Suppressor macrophage treated with lipopolysaccharide for 4 hours (primary cell): ENCODE measurements around the gene HTRA2.

ENCODE experiments used
- DNase-seq: peaks from one replicate; pipeline ENCODE4 v3.0.0-alpha.2; 2020

HTRA2 gene

GRCh38 chr2:74501335-74502071 is 28.2 kb upstream of the HTRA2 start:
- DNase-seq = no peak

GRCh38 chr2:74502147-74502719 is 27.5 kb upstream of the HTRA2 start:
- DNase-seq = peak; percentile 52

GRCh38 chr2:74502720-74503505 is 26.8 kb upstream of the HTRA2 start:
- peak; percentile 85 for DNase-seq

GRCh38 chr2:74503506-74504475 is 25.9 kb upstream of the HTRA2 start:
- DNase-seq = no peak

GRCh38 chr2:74504591-74504990 is 25.1 kb upstream of the HTRA2 start:
- no peak for DNase-seq

GRCh38 chr2:74505448-74506246 is 24.1 kb upstream of the HTRA2 start:
- no peak for DNase-seq

GRCh38 chr2:74507145-74507925 is 22.4 kb upstream of the HTRA2 start, which contains the start of gene PCGF1:
Gene PCGF1 (minus strand): TSS chr2:74507695. CDS start chr2:74507668, 27 bp downstream.
- DNase-seq = peak; percentile 99

- DNase-seq = no peak
Observed at GRCh38 chr2:74507926-74508520, 21.7 kb upstream of the HTRA2 start.

GRCh38 chr2:74510272-74510671 is 19.5 kb upstream of the HTRA2 start:
- DNase-seq = no peak

- no peak for DNase-seq
Observed at GRCh38 chr2:74511104-74511989, 18.4 kb upstream of the HTRA2 start.

- no peak for DNase-seq
Observed at GRCh38 chr2:74512744-74513604, 16.8 kb upstream of the HTRA2 start.

GRCh38 chr2:74513605-74514367 is 15.9 kb upstream of the HTRA2 start:
- DNase-seq = no peak

GRCh38 chr2:74514368-74515270 is 15.1 kb upstream of the HTRA2 start, which contains the start of gene TLX2:
Gene TLX2 (plus strand): TSS chr2:74514450. CDS start chr2:74514807, 357 bp downstream.
- no peak for DNase-seq

GRCh38 chr2:74515271-74515980 is 14.3 kb upstream of the HTRA2 start:
- DNase-seq = no peak

- peak; percentile 65 for DNase-seq
Observed at GRCh38 chr2:74515981-74516633, 13.6 kb upstream of the HTRA2 start.
